RWPE1 (cell line): ENCODE results near the gene OR2H2.

Source experiments
- CTCF ChIA-PET: fragments of 350-600 bp; sonication (Branson Sonifier 250); formaldehyde crosslinking; extraction: SDS; loops from one replicate; lab custom pipeline; 2021; lab: Yijun Ruan, JAX
- POLR2A ChIA-PET: fragments of 400-600 bp; formaldehyde crosslinking; extraction: SDS; loops from one replicate; lab custom pipeline; 2020; ENCODE audit warnings: antibody characterized with exemption; ENCODE audit not compliant: low non-redundant PET; lab: Yijun Ruan, JAX
- DNase-seq: peaks from one replicate; pipeline ENCODE4 v3.0.0; 2012; ENCODE audit warnings: low spot score
- H3K27ac ChIP-seq: fragments of 450-650 bp; 2 replicates; pipeline ENCODE4 v1.5.1; 2017
- CTCF ChIP-seq: fragments of 450-650 bp; conservative IDR thresholded peaks from 2 replicates; pipeline ENCODE4 v1.5.1; 2017; ENCODE audit warnings: low read depth, mild to moderate bottlenecking

The OR2H2 gene

GRCh38 chr6:29589423-29590048 lies 4.6 kb downstream of the OR2H2 start:
- ChIA-PET CTCF (interaction anchor here (0.6 to 1.1 kb wide), 12 partner anchors 11 to 604 kb away, joined by 3 to 4 read pairs (median 3); partner anchors contain the start of gene OR12D1), POLR2A (no interaction called here)
- peak; percentile 44 for DNase-seq
- peak; percentile 97 for TF ChIP-seq CTCF
- no peak overlapping the region for H3K27ac ChIP-seq

DNA sequence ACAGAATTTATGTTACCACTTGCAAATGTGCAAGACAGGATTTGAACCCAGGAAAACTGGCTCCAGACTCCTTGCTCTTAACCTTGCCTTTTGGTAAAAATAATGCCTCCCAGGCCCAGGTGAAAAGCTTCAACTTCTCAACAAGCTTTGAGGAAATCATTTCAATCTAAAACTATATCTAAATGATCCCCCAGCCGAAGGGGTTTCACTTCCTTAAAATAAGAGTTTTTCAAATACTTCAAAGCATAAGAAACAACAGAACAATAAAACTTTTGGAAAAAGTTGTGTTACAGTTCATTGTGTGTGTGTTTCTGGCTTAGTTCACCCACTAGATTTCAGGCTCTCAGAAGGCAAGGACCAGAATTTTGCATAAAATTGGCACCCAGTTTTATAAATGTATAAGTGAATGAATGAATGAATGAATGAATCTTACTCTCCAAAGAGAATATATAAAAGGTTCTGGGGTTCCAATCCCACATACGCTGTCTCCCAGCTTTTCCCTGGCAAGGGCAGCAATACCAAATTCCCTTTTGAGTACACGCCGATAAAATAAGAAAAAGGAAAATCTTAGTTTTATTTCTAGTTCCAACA lies 5.4 kb downstream of the OR2H2 start:
- H3K27ac ChIP-seq, result no peak overlapping the region
- ChIA-PET CTCF (interaction anchor here (0.6 to 1.1 kb wide), 6 partner anchors 12 to 477 kb away, joined by 3 to 4 read pairs (median 3); no protein-coding TSS in a partner anchor), POLR2A (no interaction called here)
- no peak for TF ChIP-seq CTCF
- DNase-seq, result no peak

DNA sequence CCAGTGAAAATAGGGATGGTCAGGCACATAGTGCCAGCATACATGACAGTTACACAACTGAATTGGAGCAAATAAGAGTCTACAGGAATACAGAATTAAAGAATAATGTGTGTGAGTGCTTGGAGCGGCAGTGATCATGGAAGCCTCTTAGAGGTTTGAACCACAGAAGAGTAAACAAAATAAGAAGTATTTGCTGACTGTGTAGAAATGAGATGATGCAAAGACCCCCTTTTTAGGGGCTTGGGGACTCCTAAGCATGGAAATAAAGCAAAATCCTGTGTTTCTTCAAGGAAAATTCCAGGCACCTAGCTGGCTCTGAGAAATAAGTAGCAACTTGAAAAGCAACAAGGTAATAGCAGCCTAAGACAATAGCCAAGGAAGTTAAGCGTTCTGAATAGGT lies 6.8 kb downstream of the OR2H2 start:
- ChIA-PET CTCF (no interaction called here), POLR2A (no interaction called here)
- no peak overlapping the region for H3K27ac ChIP-seq
- no peak for TF ChIP-seq CTCF
- DNase-seq, result no peak

GRCh38 chr6:29593199-29593855 lies 8.4 kb downstream of the OR2H2 start:
- POLR2A ChIA-PET, result no interaction called here
- DNase-seq, result no peak
- no peak for TF ChIP-seq CTCF
- no peak overlapping the region for H3K27ac ChIP-seq
- CTCF ChIA-PET, result interaction anchor here (0.7 kb wide), 1 partner anchor 16 kb away, joined by 4 read pairs; no protein-coding TSS in a partner anchor

GRCh38 chr6:29596381-29596900 lies 11.5 kb downstream of the OR2H2 start:
- CTCF ChIA-PET, result no interaction called here
- no peak for TF ChIP-seq CTCF
- H3K27ac ChIP-seq, result no peak overlapping the region
- POLR2A ChIA-PET, result no interaction called here
- DNase-seq, result no peak

- ChIA-PET CTCF (no interaction called here), POLR2A (no interaction called here)
- no peak for TF ChIP-seq CTCF
- no peak for DNase-seq
- no peak overlapping the region for H3K27ac ChIP-seq
Observed at GRCh38 chr6:29597184-29597583, 12.3 kb downstream of the OR2H2 start.
